IPS-18a (cell line): ENCODE data around the gene AQP6.

Experiments
- H3K27ac ChIP-seq: one replicate; pipeline ENCODE4 v1.5.1; 2013; ENCODE audit warnings: low read length
- H3K27me3 ChIP-seq: one replicate; pipeline ENCODE4 v1.6.1; 2013; ENCODE audit warnings: mild to moderate bottlenecking, low read length; ENCODE audit not compliant: control insufficient read depth, insufficient read depth
- H3K36me3 ChIP-seq: one replicate; pipeline ENCODE4 v1.6.1; 2013; ENCODE audit warnings: low read depth, low read length; ENCODE audit not compliant: control insufficient read depth
- H3K4me1 ChIP-seq: one replicate; pipeline ENCODE4 v1.6.1; 2013; ENCODE audit warnings: low read depth, low read length; ENCODE audit not compliant: control insufficient read depth
- H3K4me3 ChIP-seq: one replicate; pipeline ENCODE4 v1.5.1; 2013; ENCODE audit warnings: low read length
- H3K9ac ChIP-seq: one replicate; pipeline ENCODE4 v1.6.1; 2013; ENCODE audit warnings: mild to moderate bottlenecking, low read length, moderate library complexity
- H3K9me3 ChIP-seq: one replicate; pipeline ENCODE4 v1.6.1; 2013; ENCODE audit warnings: low read depth, low read length; ENCODE audit not compliant: control insufficient read depth

Gene AQP6

GRCh38 chr12:49953151-49953550, 19.6 kb upstream of the AQP6 start:
- no peak overlapping the region for H3K27ac ChIP-seq
- H3K4me1 ChIP-seq: no peaks in the 10 kb centered on the region

GRCh38 chr12:49953961-49954846, 18.5 kb upstream of the AQP6 start:
- Histone ChIP-seq H3K36me3 (no peaks in the 10 kb centered on the region), H3K9me3 (no peaks in the 10 kb centered on the region), H3K4me3 (no peak overlapping the region), H3K9ac (no peak overlapping the region), H3K27me3 (peaks cover 13% of the 10 kb centered on the region), H3K4me1 (peaks cover 2% of the 10 kb centered on the region), H3K27ac (no peak overlapping the region)

More at GRCh38 chr12:49953151-49953550, 19.6 kb upstream of the AQP6 start:
- Histone ChIP-seq H3K9ac (no peak overlapping the region), H3K27me3 (peaks cover 9% of the 10 kb centered on the region), H3K4me3 (no peak overlapping the region), H3K9me3 (no peaks in the 10 kb centered on the region), H3K36me3 (no peaks in the 10 kb centered on the region)

DNA sequence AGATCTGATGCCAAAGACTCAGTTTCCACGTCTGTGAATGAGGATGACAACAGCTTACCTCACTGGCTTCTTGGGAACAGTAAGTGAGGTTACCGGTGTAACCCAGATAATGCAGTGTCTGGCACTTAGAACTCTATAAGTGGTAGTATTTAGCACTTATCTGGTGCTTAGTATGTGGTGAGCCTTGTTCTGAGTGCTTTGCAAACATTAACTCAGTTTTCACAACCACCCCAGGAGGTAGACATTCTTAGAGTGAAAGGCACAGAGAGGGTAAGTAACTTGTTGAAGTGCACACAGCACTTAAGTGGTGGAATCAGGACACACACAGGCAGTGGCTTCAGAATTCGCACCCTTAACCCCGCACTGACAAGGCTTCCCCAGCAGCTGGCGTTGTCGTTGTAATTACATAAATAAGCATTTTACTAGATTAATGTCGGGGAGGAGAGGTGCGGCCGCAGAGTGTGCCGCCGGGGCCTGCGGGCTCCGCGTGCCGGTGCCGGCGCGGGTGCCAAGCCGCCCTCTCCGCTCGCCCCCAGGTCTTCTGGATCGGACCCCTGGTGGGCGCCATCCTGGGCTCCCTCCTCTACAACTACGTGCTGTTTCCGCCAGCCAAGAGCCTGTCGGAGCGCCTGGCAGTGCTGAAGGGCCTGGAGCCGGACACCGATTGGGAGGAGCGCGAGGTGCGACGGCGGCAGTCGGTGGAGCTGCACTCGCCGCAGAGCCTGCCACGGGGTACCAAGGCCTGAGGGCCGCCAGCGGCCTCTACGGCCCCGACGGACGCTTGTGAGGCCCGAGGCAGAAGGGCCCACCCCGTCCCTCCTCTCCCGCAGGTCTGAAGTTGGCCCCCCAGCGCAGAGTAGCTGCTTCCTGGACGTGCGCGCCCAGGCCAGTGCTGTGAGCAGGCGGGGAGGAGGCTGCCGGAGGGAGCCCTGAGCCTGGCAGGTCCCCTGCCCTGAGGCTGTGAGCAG, 17.6 kb upstream of the AQP6 start:
- Histone ChIP-seq H3K27ac (no peak overlapping the region), H3K4me3 (no peak overlapping the region), H3K4me1 (peaks cover 12% of the 10 kb centered on the region), H3K9me3 (no peaks in the 10 kb centered on the region), H3K9ac (no peak overlapping the region), H3K36me3 (no peaks in the 10 kb centered on the region), H3K27me3 (peaks cover 22% of the 10 kb centered on the region)

DNA sequence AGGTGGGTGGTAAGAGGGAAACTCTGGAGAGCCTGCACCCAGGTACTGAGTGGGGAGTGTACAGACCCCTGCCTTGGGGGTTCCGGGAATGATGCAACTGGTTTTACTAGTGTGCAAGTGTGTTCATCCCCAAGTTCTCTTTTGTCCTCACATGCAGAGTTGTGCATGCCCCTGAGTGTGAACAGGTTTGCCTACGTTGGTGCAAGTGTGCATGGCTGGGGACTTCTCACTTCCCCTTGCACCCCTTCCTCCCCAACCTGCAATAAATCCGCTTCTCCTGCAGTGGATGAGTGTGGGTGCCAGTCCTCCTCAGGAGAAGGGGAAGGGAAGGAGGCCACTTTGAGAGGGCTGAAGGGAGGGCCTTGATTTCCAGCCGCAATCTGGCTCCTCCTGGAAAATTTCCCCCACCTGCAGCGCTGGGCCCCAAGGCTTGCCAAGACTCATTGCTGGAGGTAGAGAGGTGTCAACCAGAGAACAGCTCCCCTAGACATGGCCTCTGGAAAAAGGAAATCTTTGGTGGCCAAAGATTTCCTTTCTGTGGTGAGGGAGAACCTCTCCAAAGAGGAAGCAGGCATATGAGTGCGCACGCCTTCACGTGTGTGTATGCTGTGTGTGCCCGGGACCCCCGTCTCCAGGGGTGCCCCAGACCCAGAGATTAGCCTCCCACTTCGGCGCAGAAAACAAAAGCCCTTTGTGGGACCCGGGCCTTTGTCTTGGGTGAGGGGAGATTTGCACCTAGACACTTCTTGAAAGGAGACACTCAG, 16.7 kb upstream of the AQP6 start:
- Histone ChIP-seq H3K27me3 (peaks cover 31% of the 10 kb centered on the region), H3K4me3 (no peak overlapping the region), H3K9ac (no peak overlapping the region), H3K9me3 (no peaks in the 10 kb centered on the region), H3K27ac (no peak overlapping the region), H3K4me1 (peaks cover 17% of the 10 kb centered on the region), H3K36me3 (no peaks in the 10 kb centered on the region)

DNA sequence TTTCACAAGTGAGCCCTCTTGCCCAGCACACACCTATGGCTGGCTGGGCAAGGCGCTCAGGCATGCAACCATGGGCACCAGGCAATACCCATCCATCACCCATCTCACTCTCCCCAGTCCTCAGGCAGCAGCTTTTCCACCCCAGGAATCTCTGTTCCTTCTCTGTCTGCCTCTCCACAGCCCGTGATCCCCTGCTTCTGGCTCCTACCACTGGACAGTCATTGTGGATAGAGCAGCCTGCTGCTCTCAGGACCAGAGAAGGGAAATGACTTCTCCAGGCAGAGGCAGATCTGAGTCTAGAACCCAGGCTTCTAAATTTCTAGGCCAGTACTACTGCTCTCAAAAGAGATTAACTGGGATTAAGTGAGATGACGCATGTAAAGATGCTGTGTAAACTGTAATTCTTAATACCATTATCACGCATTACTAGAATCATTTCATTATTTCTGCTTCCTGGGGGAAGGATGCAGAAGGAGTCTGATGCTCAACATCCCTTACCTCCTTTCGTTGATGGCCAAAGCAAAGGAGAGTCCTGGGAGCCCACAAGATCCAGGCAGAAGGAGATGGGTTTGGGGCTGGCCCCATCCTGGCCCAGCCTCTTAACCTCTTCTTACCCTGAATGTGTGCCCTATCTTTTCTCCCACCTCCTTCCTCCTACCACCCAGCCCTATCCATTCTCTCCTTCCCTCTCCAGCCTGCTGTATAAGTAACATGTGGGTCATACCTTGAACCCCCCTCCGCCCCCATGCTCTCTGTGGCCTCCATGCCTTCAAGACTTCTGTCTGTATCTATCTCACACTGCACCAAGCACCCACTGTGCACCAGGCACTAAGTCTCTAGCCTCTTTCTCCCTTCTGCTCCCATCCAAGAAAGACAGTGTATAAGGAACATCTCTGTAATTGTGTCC, 15.8 kb upstream of the AQP6 start:
- Histone ChIP-seq H3K9ac (no peak overlapping the region), H3K9me3 (no peaks in the 10 kb centered on the region), H3K27me3 (peaks cover 36% of the 10 kb centered on the region), H3K4me3 (no peak overlapping the region), H3K36me3 (no peaks in the 10 kb centered on the region), H3K4me1 (peaks cover 17% of the 10 kb centered on the region), H3K27ac (no peak overlapping the region)

DNA sequence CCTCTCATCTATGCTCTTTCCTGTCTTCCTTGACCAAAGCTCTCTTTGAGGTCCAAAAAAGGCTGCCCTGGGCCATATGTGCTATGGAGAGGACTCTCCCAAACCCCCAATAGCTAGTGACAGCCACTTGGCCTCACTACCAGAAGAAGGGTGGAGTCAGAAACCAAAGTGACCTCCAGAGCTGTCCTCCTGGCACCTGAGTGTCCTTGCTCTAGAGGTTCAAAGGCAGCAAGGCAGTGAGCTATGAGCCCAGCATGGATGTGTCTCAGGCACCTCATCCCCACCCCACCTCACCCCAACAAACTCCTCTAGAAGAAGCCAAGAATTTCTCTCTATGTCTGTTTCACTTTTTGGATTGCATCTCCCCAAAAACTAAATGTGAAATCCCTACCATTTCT, 15.2 kb upstream of the AQP6 start:
- Histone ChIP-seq H3K4me1 (peaks cover 17% of the 10 kb centered on the region), H3K9me3 (no peaks in the 10 kb centered on the region), H3K36me3 (no peaks in the 10 kb centered on the region), H3K4me3 (no peak overlapping the region), H3K27ac (no peak overlapping the region), H3K27me3 (peaks cover 42% of the 10 kb centered on the region), H3K9ac (no peak overlapping the region)

DNA sequence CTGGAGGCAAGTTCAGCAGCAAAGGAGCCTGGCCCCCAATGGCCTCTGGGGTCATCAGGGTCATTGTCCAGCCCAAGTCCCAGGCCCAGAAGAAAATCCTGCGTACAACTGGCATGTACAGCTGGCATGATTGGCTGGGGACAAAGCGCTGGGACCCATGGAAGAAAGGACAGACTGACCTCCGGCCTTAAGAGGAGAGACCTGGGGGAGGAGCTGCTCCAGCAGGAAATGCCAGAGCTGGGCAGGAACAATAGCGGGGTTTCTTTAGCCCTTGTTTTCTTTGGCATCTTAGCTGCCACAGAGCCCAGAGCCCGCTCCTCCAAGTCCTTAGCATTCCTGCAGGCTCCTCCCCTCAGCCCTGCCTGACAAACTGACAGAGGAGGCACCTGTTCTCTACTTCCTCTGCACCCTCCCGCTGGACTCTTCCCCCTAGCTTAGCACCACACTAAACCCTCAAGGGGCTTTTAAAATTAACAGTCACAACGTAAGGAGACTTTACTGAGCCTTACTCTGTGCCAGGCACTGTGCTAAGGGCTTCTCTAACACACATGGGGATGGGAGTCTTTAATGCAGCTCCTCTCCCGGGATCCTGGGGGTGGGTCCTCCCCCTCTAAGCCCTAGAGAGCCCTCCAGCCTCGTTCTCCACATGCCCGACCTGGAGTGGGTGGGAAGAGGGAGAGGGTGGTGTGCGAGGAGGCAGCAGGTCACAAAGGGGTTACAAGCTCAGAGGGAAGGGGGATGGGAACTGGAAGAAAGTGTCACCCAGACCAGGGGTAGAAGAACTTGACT, 12.9 kb upstream of the AQP6 start:
- no peaks in the 10 kb centered on the region for H3K36me3 ChIP-seq
- peaks cover 17% of the 10 kb centered on the region for H3K4me1 ChIP-seq
- no peak overlapping the region for H3K27ac ChIP-seq
- no peaks in the 10 kb centered on the region for H3K9me3 ChIP-seq
- H3K4me3 ChIP-seq: no peak overlapping the region
- H3K9ac ChIP-seq: no peak overlapping the region
- H3K27me3 ChIP-seq: peaks cover 57% of the 10 kb centered on the region

DNA sequence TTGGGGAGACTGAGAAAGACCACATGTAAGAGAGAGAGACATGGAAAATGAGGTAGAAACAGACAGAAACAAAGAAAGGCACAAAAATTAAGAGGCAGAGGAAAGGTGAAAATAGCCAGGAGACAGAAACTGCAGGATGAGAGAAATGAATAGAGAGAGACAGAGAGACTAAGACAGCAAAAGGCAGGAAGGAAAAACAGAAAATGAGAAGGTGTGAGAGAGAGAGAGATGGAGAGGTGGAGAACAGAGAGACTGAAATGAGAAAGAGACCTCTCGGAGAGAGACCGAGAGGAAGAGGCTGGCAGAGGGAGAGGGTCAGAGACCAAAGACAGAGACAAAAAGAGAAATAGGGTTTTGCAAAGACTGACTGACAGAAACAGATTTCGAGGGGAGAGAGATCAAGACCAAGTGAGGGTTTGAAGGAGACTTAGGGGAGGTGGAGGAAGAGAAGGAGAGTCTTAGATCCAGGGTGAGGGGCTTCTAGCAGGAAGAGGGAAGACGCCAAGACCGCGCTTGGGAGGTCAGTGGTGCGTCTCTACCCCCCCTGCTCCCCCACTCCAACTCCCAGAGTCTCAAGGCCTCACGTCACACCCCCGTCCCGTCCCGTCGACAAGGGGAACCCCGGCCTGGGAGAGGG, 12.2 kb upstream of the AQP6 start:
- H3K9me3 ChIP-seq: no peaks in the 10 kb centered on the region
- peaks cover 17% of the 10 kb centered on the region for H3K4me1 ChIP-seq
- H3K4me3 ChIP-seq: peak overlapping the region; percentile 42
- H3K36me3 ChIP-seq: no peaks in the 10 kb centered on the region
- H3K27ac ChIP-seq: no peak overlapping the region
- no peak overlapping the region for H3K9ac ChIP-seq
- H3K27me3 ChIP-seq: peaks cover 56% of the 10 kb centered on the region

GRCh38 chr12:49961111-49961922, 11.4 kb upstream of the AQP6 start, which contains the start of gene AQP5:
Gene AQP5, plus strand, starts transcription at chr12:49961872. Its CDS starts 146 bp downstream, at chr12:49962018.
- Histone ChIP-seq H3K36me3 (no peaks in the 10 kb centered on the region), H3K4me1 (peaks cover 17% of the 10 kb centered on the region), H3K9ac (no peak within 1 kb of the TSS), H3K27ac (no peak within 1 kb of the TSS), H3K27me3 (peaks cover 56% of the 10 kb centered on the region), H3K4me3 (peak within 1 kb of the TSS; percentile 42), H3K9me3 (no peaks in the 10 kb centered on the region)
